GM06990 (cell line): ENCODE results near the gene RNF169.

ENCODE experiments used
- DNase-seq: peaks from one replicate; pipeline ENCODE4 v3.0.0-alpha.2; 2011; ENCODE audit not compliant: insufficient read length; ENCODE audit errors: extremely low read depth
- H3K27me3 ChIP-seq: replicated peaks from 2 replicates; pipeline ENCODE4 v1.6.0; 2011; ENCODE audit warnings: low read length; ENCODE audit not compliant: control insufficient read depth, insufficient read depth
- H3K36me3 ChIP-seq: 2 replicates; pipeline ENCODE4 v1.5.1; 2011; ENCODE audit warnings: low read length; ENCODE audit not compliant: control insufficient read depth, insufficient read depth
- H3K4me3 ChIP-seq: replicated peaks from 2 replicates; pipeline ENCODE4 v1.5.1; 2011; ENCODE audit warnings: low read depth, mild to moderate bottlenecking, control low read depth, low read length
- TF ChIP-seq, protein P1 (sequence below): IDR thresholded peaks from 2 replicates; pipeline ENCODE4 v1.5.1; 2011; ENCODE audit warnings: low read length, control low read depth, mild to moderate bottlenecking, inconsistent platforms; ENCODE audit not compliant: insufficient read depth, poor library complexity, severe bottlenecking

Gene RNF169

DNA sequence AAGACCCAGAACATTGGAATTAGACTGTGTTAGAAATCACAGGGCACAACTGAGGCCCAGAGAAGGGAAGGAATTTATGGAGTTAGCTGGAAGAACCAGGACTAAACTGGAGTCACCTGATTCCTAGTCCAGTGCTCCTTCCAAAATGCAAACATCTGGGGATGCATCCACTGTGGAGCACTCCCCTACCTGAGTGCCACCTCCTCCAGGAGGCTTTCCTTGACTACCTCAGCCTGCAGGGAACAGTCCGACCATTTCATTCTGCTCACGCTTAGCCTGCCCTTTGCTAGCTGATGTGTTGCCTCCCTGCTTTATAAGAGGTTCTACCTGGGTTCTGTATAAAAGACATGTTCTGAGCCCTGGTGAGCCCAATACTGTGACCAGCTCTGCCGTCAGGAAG is 41.5 kb upstream of the RNF169 start:
- Histone ChIP-seq H3K4me3 (no peak overlapping the region), H3K36me3 (no peaks in the 10 kb centered on the region), H3K27me3 (no peaks in the 10 kb centered on the region)
- TF ChIP-seq, protein P1, sequence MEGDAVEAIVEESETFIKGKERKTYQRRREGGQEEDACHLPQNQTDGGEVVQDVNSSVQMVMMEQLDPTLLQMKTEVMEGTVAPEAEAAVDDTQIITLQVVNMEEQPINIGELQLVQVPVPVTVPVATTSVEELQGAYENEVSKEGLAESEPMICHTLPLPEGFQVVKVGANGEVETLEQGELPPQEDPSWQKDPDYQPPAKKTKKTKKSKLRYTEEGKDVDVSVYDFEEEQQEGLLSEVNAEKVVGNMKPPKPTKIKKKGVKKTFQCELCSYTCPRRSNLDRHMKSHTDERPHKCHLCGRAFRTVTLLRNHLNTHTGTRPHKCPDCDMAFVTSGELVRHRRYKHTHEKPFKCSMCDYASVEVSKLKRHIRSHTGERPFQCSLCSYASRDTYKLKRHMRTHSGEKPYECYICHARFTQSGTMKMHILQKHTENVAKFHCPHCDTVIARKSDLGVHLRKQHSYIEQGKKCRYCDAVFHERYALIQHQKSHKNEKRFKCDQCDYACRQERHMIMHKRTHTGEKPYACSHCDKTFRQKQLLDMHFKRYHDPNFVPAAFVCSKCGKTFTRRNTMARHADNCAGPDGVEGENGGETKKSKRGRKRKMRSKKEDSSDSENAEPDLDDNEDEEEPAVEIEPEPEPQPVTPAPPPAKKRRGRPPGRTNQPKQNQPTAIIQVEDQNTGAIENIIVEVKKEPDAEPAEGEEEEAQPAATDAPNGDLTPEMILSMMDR = no peak
- DNase-seq = no peak

DNA sequence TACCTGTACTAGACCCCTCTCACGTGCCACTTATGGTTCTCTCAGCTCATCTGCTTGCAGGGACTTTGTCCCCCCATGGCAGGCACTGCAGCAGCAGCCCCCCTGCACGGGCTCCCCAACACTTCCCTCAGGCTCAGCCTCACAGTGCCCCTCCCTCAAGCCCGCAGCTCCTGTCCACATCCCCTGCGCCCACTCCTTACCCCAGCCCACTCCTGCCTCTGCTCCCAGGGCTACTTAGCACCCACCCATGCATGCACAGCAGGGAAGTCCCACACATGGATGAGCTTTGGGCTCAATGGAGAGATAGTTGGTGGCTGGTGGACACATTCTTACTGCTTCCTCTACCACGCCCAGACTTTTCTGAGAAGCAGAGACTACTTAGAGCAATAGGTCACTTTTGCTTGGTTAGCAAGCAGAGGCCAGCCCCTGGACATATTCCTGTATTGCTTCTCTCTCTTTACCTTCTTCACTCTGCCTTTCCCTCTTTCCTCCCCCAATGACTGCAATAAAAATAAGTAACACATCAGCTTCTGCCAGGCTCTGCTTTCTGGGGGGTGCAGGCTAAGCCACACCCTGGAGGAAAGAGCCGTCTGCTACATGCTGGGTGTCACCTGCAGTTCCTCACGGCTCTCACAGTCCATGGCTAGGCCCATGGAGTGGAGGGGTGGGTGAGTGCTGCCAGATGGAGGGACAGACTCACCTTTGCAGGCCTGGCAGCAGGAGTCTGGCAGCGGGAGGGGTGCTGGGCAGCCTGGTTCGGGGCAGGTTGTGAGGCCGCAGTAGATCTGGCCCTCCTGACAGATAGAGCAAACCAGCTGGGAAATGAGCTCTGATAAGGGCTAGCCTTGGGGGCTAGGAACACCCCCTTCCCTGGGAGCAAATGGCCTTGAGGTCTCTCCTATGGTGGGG is 40.8 kb upstream of the RNF169 start:
- TF ChIP-seq, protein P1 = no peak
- H3K27me3 ChIP-seq = no peaks in the 10 kb centered on the region
- H3K4me3 ChIP-seq = no peak overlapping the region
- no peaks in the 10 kb centered on the region for H3K36me3 ChIP-seq
- no peak for DNase-seq

DNA sequence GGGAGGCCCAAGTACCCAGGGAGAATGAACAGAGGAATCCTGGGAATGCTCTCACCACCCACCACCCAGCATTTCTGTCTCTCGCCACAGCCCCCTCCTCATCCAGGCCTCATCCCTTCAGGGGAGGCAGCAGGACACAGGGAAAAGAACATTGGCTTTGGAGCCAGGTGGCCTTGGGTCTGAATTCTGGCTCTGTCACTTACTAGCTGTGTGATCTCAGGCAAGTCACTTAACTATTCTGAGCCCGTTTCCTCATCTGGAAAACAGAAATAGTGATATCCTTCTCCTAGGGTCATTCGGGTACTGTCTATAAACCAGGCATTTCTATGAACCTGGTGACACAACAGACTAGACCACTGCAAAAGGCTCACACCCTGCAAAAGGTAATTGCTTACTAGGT is 39.5 kb upstream of the RNF169 start:
- TF ChIP-seq, protein P1 = no peak
- Histone ChIP-seq H3K27me3 (no peaks in the 10 kb centered on the region), H3K36me3 (no peaks in the 10 kb centered on the region), H3K4me3 (no peak overlapping the region)
- no peak for DNase-seq

DNA sequence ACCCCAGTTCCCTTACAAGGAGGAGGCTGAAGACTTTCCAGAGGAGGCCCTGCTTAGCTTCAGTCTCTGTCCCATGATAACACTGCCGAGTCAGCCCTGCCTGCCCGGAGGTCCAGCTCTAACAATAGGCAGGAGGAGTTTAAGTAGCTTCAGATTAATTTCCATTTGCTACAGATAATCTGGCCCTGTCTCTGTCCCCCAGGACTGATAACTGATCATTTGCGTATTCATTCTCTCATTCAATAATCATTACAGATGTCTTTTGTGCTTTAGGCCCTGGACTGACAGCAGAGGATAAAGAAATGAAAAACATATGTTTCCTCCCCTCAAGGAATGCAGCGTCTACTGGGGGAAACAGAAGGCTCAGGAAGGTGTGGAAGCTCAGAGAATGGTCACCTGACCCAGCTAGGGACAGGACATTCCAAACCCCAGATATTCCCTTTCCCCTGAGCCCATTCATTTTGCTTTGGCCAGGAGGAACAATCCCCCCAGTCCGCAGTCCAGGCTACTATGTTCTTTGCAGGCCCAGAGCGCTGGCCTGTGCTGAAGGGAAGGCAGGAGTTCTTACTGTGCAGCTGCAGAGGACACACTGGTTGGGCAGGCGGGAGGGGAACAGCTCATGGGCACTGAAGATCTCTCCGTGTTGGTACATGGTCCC is 38.2 kb upstream of the RNF169 start:
- DNase-seq = no peak
- Histone ChIP-seq H3K27me3 (no peaks in the 10 kb centered on the region), H3K4me3 (no peak overlapping the region), H3K36me3 (no peaks in the 10 kb centered on the region)
- TF ChIP-seq, protein P1 = no peak

DNA sequence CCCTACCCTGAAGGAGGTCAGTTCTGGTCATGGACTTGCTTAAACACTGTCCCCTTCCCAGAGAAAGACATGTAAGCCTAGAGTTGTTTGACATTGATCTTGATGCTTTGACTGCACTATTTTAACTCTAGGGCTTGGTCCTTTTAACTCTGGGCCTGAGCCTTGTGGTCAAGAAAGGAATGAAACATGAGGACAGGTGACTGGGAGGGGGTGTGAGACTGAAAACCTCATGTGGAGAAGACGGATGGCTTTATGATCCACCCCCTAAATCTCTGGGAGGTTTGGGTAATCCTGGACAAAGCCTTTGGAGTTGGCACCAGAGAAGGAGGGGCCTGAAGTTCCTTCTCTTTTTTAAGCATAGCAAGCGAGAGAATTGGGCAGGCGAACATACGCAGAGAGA is 35.0 kb upstream of the RNF169 start:
- TF ChIP-seq, protein P1 = no peak
- no peaks in the 10 kb centered on the region for H3K36me3 ChIP-seq
- no peak overlapping the region for H3K4me3 ChIP-seq
- no peak for DNase-seq
- H3K27me3 ChIP-seq = no peaks in the 10 kb centered on the region
